NCI-H1105 (cell line): ENCODE measurements around the gene DISC1.
"Not testable (repeated sequence)": the region's sequence is repeated elsewhere in the genome, so short reads cannot be mapped to it uniquely, and the experiment has no call there.

ENCODE experiments used
- DNase-seq: peaks from one replicate; lab custom pipeline; 2025; lab: John Stamatoyannopoulos, UW

The DISC1 gene

DNA sequence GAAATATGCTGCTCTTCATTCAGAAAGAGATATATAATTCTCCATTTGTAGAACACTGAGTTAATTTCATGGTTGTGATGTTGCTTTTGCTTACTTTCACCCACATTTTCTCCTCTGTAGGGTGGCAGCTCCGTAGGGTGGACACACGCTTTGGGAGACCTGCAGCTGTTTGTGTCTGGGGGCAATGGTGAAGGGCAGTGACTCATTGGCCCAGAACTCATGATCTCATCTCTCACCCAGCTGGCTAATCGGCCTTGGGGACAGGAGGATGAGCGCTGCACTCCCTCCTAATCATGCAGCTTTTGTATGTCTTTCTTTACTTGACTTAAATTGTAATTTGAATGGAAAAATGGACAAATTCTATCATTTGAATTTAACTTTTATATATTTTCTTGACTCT lies 9.6 kb downstream of the DISC1 start:
- DNase-seq = no peak

- DNase-seq = not testable (repeated sequence)
Observed at GRCh38 chr1:231636922-231637321, 10.3 kb downstream of the DISC1 start.

- DNase-seq = no peak
Observed at GRCh38 chr1:231638647-231639046, 12.1 kb downstream of the DISC1 start.

DNA sequence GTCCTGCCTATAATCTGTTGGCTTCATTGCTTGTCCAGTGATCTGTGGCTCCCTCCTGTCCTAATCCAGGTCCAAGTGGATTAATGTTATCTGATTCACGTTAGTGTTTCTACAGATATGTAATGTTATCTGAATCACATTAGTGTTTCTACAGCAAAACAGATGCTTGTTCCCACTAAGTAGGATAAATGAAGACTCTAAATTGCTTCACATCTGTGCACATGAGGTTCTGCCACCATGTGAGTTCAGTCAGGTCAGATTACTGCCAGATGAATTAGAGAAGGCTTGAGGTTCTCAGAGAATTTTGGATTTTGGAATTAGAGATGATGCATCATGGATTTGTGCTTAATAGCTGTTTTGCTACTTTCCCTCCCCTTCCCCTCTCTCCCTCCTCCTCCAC lies 13.2 kb downstream of the DISC1 start:
- no peak for DNase-seq

DNA sequence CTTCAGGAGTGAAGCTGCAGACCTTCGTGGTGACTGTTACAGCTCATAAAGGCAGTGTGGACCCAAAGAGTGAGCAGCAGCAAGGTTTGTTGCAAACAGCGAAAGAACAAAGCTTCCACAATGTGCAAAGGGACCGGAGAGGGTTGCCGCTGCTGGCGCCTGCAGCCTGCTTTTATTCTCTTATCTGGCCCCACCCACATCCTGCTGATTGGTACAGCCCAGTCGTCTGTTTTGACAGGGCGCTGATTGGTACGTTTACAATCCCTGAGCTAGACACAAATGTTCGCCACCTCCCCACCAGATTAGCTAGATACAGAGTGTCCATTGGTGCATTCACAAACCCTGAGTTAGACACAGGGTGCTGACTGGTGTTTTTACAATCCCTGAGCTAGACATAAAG lies 14.9 kb downstream of the DISC1 start:
- DNase-seq = not testable (repeated sequence)

DNA sequence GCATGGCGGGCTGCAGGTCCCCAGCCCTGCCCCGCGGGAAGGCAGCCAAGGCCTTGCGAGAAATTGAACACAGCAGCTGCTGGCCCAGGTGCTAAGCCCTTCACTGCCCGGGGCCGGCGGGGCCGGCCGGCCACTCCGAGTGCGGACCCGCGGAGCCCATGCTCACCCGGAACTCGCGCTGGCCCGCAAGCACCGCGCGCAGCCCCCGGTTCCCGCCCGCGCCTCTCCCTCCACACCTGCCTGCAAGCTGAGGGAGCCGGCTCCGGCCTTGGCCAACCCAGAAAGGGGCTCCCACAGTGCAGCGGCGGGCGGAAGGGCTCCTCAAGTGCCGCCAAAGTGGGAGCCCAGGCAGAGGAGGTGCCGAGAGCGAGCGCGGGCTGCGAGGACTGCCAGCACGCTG lies 15.5 kb downstream of the DISC1 start:
- not testable (repeated sequence) for DNase-seq

GRCh38 chr1:231642618-231643017 lies 16.0 kb downstream of the DISC1 start:
- DNase-seq = no peak

DNA sequence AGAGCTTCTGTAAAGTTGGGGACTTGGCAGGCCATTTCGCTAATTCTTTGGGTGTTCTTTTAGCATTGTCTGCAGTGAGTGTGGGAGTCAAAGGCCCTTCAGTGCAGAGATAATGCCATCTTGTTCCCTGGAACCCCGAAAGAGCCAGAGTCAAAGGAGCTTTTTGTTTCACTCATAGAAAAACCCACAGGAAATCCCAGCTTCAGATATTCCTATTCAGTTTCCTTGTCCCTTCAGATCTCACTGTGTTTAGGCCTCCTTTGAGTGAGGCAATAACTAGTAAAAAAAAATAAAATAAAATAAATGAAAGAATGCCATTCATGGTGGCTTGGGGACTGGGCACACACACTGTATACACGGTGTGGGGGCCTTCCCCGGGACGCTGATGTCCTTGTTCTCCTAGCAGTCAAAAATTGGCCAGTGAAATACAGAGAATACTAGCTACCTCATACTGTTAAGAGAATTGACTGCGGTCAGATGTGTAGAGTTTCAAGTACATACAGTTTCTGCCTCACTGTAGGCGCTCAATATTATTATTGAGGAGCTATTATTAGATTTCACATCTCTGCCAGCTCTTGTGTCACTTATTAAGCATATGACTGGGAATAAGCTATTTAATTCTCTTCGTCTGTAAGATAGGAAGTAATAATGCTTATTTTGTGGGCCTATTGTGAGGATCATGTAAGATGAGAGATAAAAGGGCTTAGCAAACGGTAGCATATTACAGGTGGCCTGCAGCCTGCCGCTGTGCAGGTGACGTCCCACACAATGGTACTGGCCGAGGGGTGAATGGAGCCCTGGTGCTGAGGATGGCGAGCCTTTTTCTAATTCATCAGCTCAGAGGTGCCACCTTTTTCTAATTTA lies 16.7 kb downstream of the DISC1 start:
- DNase-seq = no peak

DNA sequence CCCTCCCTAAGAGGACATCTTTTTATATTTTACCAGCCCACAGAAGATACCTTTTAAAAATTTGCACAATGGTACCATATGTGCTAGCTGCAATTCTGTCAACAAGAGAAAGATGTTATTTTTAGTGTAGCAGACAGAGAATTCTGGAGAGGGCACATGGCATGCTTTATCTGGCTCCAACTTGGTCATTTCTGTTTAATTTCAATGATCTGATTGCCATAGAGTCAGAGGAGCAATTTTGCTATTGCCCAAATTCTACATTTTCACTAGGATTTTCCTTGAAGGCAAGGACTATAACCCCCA lies 17.3 kb downstream of the DISC1 start:
- no peak for DNase-seq

- not testable (repeated sequence) for DNase-seq
Observed at GRCh38 chr1:231645634-231646033, 19.0 kb downstream of the DISC1 start.

DNA sequence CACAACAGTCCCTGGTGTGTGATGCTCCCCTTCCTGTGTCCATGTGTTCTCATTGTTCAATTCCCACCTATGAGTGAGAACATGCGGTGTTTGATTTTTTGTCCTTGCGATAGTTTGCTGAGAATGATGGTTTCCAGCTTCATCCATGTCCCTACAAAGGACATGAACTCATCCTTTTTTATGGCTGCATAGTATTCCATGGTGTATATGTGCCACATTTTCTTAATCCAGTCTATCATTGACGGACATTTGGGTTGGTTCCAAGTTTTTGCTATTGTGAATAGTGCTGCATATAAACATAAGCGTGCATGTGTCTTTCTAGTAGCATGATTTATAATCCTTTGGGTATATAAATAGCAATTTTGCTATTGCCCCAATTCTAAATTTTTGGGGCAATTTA lies 19.6 kb downstream of the DISC1 start:
- DNase-seq = not testable (repeated sequence)

DNA sequence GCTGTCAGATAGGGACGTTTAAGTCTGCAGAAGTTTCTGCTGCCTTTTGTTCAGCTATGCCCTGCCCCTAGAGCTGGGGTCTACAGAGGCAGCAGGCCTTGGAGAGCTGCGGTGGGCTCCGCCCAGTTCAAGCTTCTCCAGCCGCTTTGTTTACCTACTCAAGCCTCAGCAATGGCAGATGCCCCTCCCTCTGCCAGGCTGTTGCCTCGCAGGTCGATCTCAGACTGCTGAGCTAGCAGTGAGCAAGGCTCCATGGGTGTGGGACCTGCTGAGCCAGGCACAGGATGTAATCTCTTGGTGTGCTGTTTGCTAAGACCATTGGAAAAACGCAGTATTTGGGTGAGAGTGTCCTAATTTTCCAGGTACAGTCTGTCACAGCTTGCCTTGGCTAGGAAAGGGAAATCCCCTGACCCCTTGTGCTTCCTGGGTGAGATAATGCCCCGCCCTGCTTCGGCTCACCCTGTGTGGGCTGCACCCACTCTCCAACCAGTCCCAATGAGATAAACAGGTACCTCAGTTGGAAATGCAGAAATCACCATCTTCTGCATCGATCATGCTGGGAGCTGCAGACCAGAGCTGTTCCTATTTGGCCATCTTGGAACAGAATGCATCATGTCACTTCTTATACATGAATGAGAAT lies 25.2 kb downstream of the DISC1 start:
- DNase-seq = not testable (repeated sequence)

DNA sequence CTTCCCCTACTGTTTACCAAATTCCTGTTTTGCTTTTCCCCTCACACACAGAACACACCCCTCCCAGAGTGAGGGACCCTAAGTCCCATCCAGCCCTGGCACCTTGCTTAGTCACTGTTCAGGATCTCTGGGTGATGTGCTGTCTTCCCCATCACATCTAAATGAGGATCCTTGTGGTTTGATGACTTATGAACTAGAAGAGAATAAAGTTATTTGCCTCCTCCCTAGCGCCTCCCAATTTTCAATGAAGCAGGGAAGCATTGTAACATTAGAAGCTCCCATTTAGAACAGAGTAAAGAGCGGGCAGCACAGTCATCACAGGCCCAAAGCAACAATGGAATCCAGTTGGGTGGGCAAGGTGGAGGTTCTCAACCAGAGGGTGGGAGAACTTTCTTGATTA lies 27.0 kb downstream of the DISC1 start:
- DNase-seq = no peak

DNA sequence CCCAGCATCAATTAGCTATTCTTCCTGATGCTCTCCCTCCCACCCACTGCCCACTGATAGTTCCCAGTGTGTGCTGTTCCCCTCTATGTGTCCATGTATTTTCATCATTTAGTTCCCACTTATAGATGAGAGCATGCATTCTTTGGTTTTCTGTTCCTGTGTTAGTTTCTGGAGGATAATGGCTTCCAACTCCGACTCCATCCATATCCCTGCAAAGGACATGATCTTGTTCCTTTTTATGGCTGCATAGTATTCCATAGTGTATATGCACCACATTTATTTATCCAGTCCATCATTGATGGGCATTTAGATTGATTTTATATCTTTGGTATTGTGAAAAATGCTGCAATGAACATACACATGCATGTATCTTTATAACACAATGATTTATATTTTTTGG lies 30.2 kb downstream of the DISC1 start:
- DNase-seq = no peak

- DNase-seq = not testable (repeated sequence)
Observed at GRCh38 chr1:231658223-231658622, 31.6 kb downstream of the DISC1 start.

DNA sequence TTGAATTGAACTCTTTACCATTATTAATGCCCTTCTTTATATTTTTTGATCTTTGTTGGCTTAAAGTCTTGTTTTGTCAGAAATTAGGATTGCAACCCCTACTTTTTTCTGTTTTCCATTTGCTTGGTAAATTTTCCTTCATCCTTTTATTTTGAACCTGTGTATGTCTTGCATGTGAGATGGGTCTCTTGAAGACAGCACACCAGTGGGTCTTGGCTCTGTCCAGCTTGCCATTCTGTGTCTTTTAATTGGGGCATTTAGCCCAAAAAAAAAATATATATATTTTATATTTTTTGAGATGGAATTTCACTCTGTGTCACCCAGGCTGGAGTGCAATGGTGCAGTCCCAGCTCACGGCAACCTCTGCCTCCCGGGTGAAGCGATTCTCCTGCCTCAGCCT lies 33.6 kb downstream of the DISC1 start:
- DNase-seq = no peak

GRCh38 chr1:231663211-231663792 lies 36.7 kb downstream of the DISC1 start:
- DNase-seq = no peak

- no peak for DNase-seq
Observed at GRCh38 chr1:231665101-231665500, 38.5 kb downstream of the DISC1 start.

DNA sequence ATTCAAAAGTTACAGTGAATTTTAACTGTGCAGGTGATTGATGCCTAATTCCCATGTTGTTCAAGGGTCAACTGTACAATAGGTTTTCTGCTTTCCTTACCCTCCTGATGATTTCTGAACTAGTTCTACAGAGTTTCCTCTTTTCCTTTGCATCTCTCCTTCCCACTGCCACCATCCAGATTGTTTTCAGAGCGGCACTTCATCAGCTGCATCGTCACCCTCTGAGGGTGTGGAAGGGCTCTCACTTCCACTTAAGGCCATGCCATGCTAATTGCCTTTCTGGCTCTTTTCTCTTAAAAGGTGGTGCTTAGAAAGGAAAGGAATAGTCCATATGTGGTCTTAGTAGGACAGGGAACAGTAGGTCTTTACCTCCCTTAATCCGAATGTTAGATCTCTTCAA lies 39.1 kb downstream of the DISC1 start:
- no peak for DNase-seq

- no peak for DNase-seq
Observed at GRCh38 chr1:231666220-231666936, 39.8 kb downstream of the DISC1 start.

- DNase-seq = no peak
Observed at GRCh38 chr1:231666937-231667608, 40.5 kb downstream of the DISC1 start.

DNA sequence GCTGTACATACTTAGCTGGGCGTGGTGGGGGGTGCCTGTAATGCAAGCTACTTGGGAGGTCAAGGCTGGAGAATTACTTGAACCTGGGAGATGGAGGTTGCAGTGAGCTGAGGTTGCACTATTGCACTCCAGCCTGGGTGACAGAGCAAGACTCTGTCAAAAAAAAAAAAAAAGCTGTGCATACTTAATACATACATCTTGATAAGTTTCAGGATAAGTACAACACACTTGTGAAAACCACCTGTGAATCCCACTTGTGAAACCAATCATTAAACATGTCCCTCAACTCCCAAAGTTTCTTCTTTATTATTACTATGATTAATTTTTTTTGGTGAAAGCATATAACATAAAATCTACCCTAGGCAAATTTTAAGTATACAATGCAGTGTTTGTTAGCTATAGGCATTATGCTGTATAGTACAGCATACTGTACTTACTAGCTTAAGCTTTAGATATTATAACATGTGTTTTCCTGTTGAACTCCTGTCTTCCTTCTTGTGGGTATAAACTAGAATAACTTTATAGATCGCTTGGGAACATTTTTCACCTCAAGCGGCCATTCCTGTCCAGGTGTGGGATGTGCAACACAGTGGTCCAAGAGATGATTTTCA lies 41.4 kb downstream of the DISC1 start:
- no peak for DNase-seq
